ENCODE results near the gene OR51B2.

Gene OR51B2

DNA sequence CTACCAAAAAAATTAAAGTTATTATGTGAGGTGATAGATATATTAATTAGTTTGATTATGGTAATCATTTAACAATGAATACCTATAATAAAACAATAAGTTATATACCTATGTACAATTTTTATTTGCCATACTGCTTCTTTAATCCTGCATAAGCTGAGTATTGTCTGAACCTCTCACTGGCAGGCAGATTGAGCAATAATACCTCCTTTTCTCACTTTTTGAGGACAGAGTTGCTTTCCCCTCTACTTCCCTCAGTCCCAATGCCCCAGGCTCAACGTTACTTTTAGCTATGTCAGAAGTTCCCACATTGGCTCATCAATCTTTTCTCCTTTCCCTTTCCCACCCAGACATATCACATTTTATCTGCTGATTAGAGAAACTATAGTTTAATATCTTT lies 25.5 kb upstream of the OR51B2 start:
- TF ChIP-seq FOXP2 (optimal IDR thresholded peaks at IDR 0.05; ENCODE audit: borderline replicate concordance, extremely low read depth, extremely low read length, insufficient read depth) (no peak), TAF1 (IDR thresholded peaks at IDR 0.05; ENCODE audit: borderline replicate concordance, insufficient read depth, low read length) (no peak), POLR2AphosphoS5 (IDR thresholded peaks at IDR 0.05; ENCODE audit: low read depth, low read length) (no peak)

DNA sequence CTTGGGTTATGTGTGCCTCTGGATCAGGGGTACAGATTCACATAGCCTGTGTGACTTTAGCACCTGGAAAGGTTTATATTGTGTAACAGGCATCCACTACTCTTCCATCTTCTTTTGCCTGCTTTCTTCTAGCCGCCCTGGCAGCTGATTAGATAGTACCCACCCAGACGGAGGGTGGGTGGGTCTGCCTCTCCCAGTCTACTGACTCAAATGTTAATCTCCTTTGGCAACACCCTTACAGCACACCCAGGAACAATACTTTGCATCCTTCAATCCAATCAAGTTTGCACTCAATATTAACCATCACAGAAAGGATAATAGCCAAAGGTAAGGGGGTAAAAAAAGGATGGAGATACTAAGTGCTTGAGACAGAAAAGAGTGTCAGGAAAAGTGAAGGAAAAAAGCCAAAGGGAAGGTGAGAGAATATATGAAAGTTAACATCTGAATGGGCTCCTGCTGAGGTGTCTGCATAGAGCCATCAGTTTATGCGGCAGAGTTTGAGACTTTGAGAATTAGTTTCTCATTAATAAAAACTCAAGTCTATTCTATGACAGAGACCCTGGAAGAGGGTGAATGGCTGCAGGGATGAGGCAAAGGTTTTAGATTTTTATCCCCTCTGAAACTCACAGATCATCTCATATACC lies 24.6 kb upstream of the OR51B2 start:
- TF ChIP-seq POLR2AphosphoS5 (IDR thresholded peaks at IDR 0.05; ENCODE audit: low read depth, low read length) = no peak
- TF ChIP-seq TAF1 (IDR thresholded peaks at IDR 0.05; ENCODE audit: borderline replicate concordance, insufficient read depth, low read length) = no peak
- TF ChIP-seq REST (IDR thresholded peaks at IDR 0.05; ENCODE audit: insufficient read depth in 1 of 2, low read depth in 2 of 2, low read length in 2 of 2) = no peak
- no peak for TF ChIP-seq FOXP2 (optimal IDR thresholded peaks at IDR 0.05; ENCODE audit: borderline replicate concordance, extremely low read depth, extremely low read length, insufficient read depth)
- TF ChIP-seq SIN3A (IDR thresholded peaks at IDR 0.05; ENCODE audit: borderline replicate concordance, insufficient read depth, low read length) = no peak

DNA sequence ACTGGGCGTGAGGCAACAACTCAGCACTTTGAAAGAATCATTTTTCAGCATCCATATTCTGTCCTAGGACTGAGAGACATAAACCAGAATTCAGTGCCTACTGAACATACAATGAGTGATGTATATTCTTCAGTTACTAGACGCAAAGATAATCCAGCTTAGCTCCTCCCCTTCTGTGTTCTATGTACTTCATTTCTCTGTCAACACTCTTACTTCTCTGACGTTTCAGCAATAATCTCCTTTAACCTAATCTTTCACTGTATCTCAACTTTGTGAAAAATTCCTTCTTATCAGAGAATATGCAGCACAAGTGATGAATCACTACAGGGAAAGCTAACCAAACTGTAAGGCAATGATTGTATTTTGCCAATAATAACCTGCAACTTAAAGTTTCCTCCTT lies 21.7 kb upstream of the OR51B2 start:
- TF ChIP-seq REST (IDR thresholded peaks at IDR 0.05; ENCODE audit: insufficient read depth in 1 of 2, low read depth in 2 of 2, low read length in 2 of 2) (no peak), POLR2AphosphoS5 (IDR thresholded peaks at IDR 0.05; ENCODE audit: low read depth, low read length) (no peak), FOXP2 (optimal IDR thresholded peaks at IDR 0.05; ENCODE audit: borderline replicate concordance, extremely low read depth, extremely low read length, insufficient read depth) (no peak), SIN3A (IDR thresholded peaks at IDR 0.05; ENCODE audit: borderline replicate concordance, insufficient read depth, low read length) (no peak), TAF1 (IDR thresholded peaks at IDR 0.05; ENCODE audit: borderline replicate concordance, insufficient read depth, low read length) (no peak)

- TF ChIP-seq FOXP2 (optimal IDR thresholded peaks at IDR 0.05; ENCODE audit: borderline replicate concordance, extremely low read depth, extremely low read length, insufficient read depth) (no peak), POLR2AphosphoS5 (IDR thresholded peaks at IDR 0.05; ENCODE audit: low read depth, low read length) (no peak), REST (IDR thresholded peaks at IDR 0.05; ENCODE audit: insufficient read depth in 1 of 2, low read depth in 2 of 2, low read length in 2 of 2) (no peak), TAF1 (IDR thresholded peaks at IDR 0.05; ENCODE audit: borderline replicate concordance, insufficient read depth, low read length) (no peak), SIN3A (IDR thresholded peaks at IDR 0.05; ENCODE audit: borderline replicate concordance, insufficient read depth, low read length) (no peak)
Observed at GRCh38 chr11:5343474-5344335, 19.6 kb upstream of the OR51B2 start, which contains the start of gene OR51B5. OR51B5 (minus strand) TSS chr11:5343524; CDS start chr11:5343524, 0 bp downstream.

- no peak for TF ChIP-seq REST (IDR thresholded peaks at IDR 0.05; ENCODE audit: insufficient read depth in 1 of 2, low read depth in 2 of 2, low read length in 2 of 2)
- TF ChIP-seq POLR2AphosphoS5 (IDR thresholded peaks at IDR 0.05; ENCODE audit: low read depth, low read length) = no peak
- TF ChIP-seq SIN3A (IDR thresholded peaks at IDR 0.05; ENCODE audit: borderline replicate concordance, insufficient read depth, low read length) = no peak
- TF ChIP-seq TAF1 (IDR thresholded peaks at IDR 0.05; ENCODE audit: borderline replicate concordance, insufficient read depth, low read length) = no peak
- no peak for TF ChIP-seq FOXP2 (optimal IDR thresholded peaks at IDR 0.05; ENCODE audit: borderline replicate concordance, extremely low read depth, extremely low read length, insufficient read depth)
Observed at GRCh38 chr11:5339771-5340322, 15.8 kb upstream of the OR51B2 start.
